ENCODE results near the gene KLHL33. TPM values are rescaled to one million over a fixed set of nuclear protein-coding genes. Genes with fewer than 3 reads are reported as not detected.

KLHL33 gene
- total RNA-seq, 1 donor from 2014 or later: 0.53 TPM

- no peak for TF ChIP-seq CTCF (IDR thresholded peaks at IDR 0.05)
- ChIA-PET CTCF (no interaction called here), POLR2A (no interaction called here)
- H3K4me1 Mint-ChIP-seq: peaks cover 15% of the 10 kb centered on the region
- DNase-seq (no peak), ATAC-seq (ENCODE audit: low read depth) (no peak)
- H3K27ac Mint-ChIP-seq: no peak overlapping the region
- intact Hi-C loops (cut with micrococcal nuclease): no loop called here
- H3K36me3 Mint-ChIP-seq (ENCODE audit: low read depth): peaks cover 77% of the 10 kb centered on the region
- no peak overlapping the region for H3K4me3 Mint-ChIP-seq
- H3K9me3 Mint-ChIP-seq: no peaks in the 10 kb centered on the region
- H3K27me3 Mint-ChIP-seq: no peaks in the 10 kb centered on the region
Measured at GRCh38 chr14:20397511-20397910, 38.5 kb downstream of the KLHL33 start.

- ATAC-seq (ENCODE audit: low read depth) (no peak), DNase-seq (no peak)
- intact Hi-C loops (cut with micrococcal nuclease): no loop called here
- Mint-ChIP-seq H3K36me3 (ENCODE audit: low read depth) (peaks cover 88% of the 10 kb centered on the region), H3K27me3 (no peaks in the 10 kb centered on the region), H3K4me1 (peaks cover 7% of the 10 kb centered on the region), H3K9me3 (no peaks in the 10 kb centered on the region), H3K4me3 (no peak overlapping the region), H3K27ac (no peak overlapping the region)
- TF ChIP-seq CTCF (IDR thresholded peaks at IDR 0.05): no peak
- ChIA-PET POLR2A (interaction anchor here (0.7 kb wide), 1 partner anchor 10 kb away, joined by 4 read pairs; no protein-coding TSS in a partner anchor), CTCF (no interaction called here)
Measured at GRCh38 chr14:20391505-20391904, 44.5 kb downstream of the KLHL33 start.

- POLR2A ChIA-PET: interaction anchor here (0.8 to 0.9 kb wide), 2 partner anchors 45 to 1907 kb away, joined by 3 to 4 read pairs; no protein-coding TSS in a partner anchor
- intact Hi-C loops (cut with micrococcal nuclease): no loop called here
- peaks cover 7% of the 10 kb centered on the region for H3K4me1 Mint-ChIP-seq
- H3K27ac Mint-ChIP-seq: peak overlapping the region; percentile 61
- DNase-seq (no peak), ATAC-seq (ENCODE audit: low read depth) (no peak)
- no peaks in the 10 kb centered on the region for H3K9me3 Mint-ChIP-seq
- H3K27me3 Mint-ChIP-seq: no peaks in the 10 kb centered on the region
- no peak overlapping the region for H3K4me3 Mint-ChIP-seq
- H3K36me3 Mint-ChIP-seq (ENCODE audit: low read depth): peaks cover 90% of the 10 kb centered on the region
- TF ChIP-seq CTCF (IDR thresholded peaks at IDR 0.05): no peak
- CTCF ChIA-PET: interaction anchor here (0.8 kb wide), 1 partner anchor 61 kb away, joined by 5 read pairs; no protein-coding TSS in a partner anchor
Measured at GRCh38 chr14:20388159-20388558, 47.8 kb downstream of the KLHL33 start.

- ChIA-PET CTCF (no interaction called here), POLR2A (interaction anchor here (0.9 kb wide), 1 partner anchor 45 kb away, joined by 4 read pairs; no protein-coding TSS in a partner anchor)
- Mint-ChIP-seq H3K9me3 (no peaks in the 10 kb centered on the region), H3K4me1 (peaks cover 7% of the 10 kb centered on the region), H3K27ac (peak overlapping the region; percentile 61), H3K27me3 (no peaks in the 10 kb centered on the region), H3K4me3 (no peak overlapping the region), H3K36me3 (ENCODE audit: low read depth) (peaks cover 92% of the 10 kb centered on the region)
- intact Hi-C loops (cut with micrococcal nuclease): no loop called here
- peak; percentile 89 for ATAC-seq (ENCODE audit: low read depth)
- no peak for TF ChIP-seq CTCF (IDR thresholded peaks at IDR 0.05)
- DNase-seq: no peak
Measured at GRCh38 chr14:20387576-20387975, 48.4 kb downstream of the KLHL33 start.

- DNase-seq (no peak), ATAC-seq (ENCODE audit: low read depth) (no peak)
- TF ChIP-seq CTCF (IDR thresholded peaks at IDR 0.05): no peak
- POLR2A ChIA-PET: no interaction called here
- Mint-ChIP-seq H3K27ac (no peak overlapping the region), H3K36me3 (ENCODE audit: low read depth) (peaks cover 91% of the 10 kb centered on the region), H3K4me3 (no peak overlapping the region), H3K4me1 (peaks cover 7% of the 10 kb centered on the region), H3K27me3 (no peaks in the 10 kb centered on the region), H3K9me3 (no peaks in the 10 kb centered on the region)
- intact Hi-C loops (cut with micrococcal nuclease): no loop called here
- CTCF ChIA-PET: no interaction called here
Measured at GRCh38 chr14:20386276-20386855, 49.6 kb downstream of the KLHL33 start.

Measured in activated B cell treated with CpG ODN at 0.5 μM for 24 hours (primary cell).